Activated T-helper 2 cell treated with anti-CD3 and anti-CD28 coated beads, Interferon-gamma antibody, Interleukin-2, Interleukin-4, amounts not matched to agents 10 μg/mL and 5 μg/mL and 100 μg/mL, durations not matched to agents 14 hours and 24 hours and 36 hours (primary cell): ENCODE results near the gene DIMT1. TPM values are rescaled to one million over a fixed set of nuclear protein-coding genes. Genes with fewer than 3 reads are reported as not detected.

ENCODE experiments used
- DNase-seq: peaks from one replicate; pipeline ENCODE4 v3.0.0; 2021; ENCODE audit warnings: low spot score
- H3K27ac Mint-ChIP-seq: one replicate; pipeline ENCODE4 v1.8.0; 2021; ENCODE audit warnings: mixed read lengths
- H3K27me3 Mint-ChIP-seq: one replicate; pipeline ENCODE4 v1.8.0; 2021; ENCODE audit warnings: low read depth, mixed read lengths
- H3K36me3 Mint-ChIP-seq: one replicate; pipeline ENCODE4 v1.8.0; 2021; ENCODE audit warnings: low read depth, mixed read lengths
- H3K4me1 Mint-ChIP-seq: one replicate; pipeline ENCODE4 v1.8.0; 2021; ENCODE audit warnings: low read depth, mixed read lengths
- H3K4me3 Mint-ChIP-seq: one replicate; pipeline ENCODE4 v1.8.0; 2021; ENCODE audit warnings: low read depth, mild to moderate bottlenecking, moderate library complexity, mixed read lengths
- H3K9me3 Mint-ChIP-seq: one replicate; pipeline ENCODE4 v1.8.0; 2021; ENCODE audit warnings: mixed read lengths
- intact Hi-C: fragments of 100-400 bp; cut with micrococcal nuclease; formaldehyde crosslinking; loops from one replicate; pipeline ENCODE4 v1.15.1; 2023
- total RNA-seq: library from RNA; stranded (reverse); gene quantifications from 2 replicates; pipeline ENCODE4 v1.2.3, GENCODE V29; 2022

Gene DIMT1
- total RNA-seq, 1 donor from 2014 or later, result 45.0 TPM

DNA sequence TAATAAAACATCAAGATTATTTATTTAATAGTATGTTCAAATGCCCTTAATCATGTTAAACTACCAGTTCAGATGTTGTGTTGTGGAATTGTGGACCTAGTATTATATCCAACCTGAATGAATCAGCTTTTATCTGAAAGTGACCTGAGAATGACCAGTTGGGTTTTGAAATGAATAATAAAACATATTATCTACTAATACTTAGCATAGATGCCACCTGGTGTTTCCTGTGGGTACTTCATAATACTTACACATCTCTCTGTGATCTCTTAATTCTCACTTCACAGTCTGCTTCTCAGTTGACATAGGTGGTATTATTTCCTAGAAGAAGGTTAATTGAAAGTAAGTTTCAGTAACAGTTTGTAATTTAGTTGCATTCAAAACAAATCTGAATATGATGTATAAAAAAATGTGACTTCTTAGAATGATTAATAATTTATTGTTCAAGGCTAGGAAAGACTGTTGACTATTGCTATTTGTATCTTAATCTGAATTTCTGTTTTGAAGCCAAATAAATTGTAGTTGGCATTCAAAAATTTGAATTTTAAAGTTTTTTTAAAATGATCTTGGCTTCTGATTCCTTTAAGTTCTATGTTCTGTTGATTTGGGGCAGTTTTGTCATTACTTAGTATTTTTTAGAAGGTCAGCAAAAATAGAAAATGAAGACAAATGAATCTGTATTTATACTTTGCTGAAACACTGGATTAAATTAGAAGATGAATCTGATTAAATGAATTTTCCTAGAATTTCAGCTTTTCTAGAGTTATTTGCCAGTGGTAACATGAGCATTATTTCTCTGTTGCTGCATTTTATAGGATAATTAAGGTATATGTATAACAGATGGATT lies 49.5 kb downstream of the DIMT1 start:
- intact Hi-C loops, result loop anchor here (1.0 to 2.0 kb wide), 2 partner anchors 47 to 129 kb away; partner anchors contain the start of gene KIF2A
- DNase-seq, result no peak
- H3K27ac Mint-ChIP-seq, result no peak overlapping the region
- peaks cover 76% of the 10 kb centered on the region for H3K36me3 Mint-ChIP-seq
- H3K4me3 Mint-ChIP-seq, result no peak overlapping the region
- H3K9me3 Mint-ChIP-seq, result no peaks in the 10 kb centered on the region
- H3K4me1 Mint-ChIP-seq, result peaks cover 17% of the 10 kb centered on the region
- no peaks in the 10 kb centered on the region for H3K27me3 Mint-ChIP-seq

DNA sequence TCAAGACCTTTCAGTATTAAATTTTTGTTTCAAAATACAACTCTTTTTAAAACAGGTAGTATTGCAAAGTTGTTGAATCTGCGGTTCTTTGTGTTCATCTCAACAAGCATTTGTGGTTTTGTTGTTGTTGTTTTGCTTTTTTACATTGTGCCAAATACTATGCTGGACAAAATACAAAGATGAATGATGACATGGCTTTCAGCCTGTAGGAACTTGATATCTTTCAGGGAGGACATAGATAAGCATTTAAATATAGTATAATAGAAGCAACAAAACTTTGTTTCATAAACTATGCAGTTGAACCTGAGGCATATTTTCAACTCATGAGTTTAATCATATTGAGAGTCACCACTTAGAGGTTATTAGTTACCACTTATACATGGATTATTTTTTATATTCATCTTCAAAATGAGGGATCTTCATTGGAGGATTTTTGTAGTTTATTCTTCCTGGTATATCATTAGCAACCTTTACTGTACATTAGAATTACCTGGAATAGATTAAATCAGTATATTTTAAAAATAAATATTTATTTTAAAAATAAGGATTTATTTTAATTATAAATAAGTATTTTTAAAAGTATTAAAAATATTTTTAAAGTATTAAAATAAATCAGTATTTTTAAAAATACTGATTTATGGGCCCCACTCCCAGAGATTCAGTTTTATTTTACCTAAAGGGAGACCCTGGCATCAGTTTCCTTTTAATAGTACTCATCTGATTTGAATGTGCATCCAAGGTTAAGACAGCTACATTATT lies 54.8 kb downstream of the DIMT1 start:
- Mint-ChIP-seq H3K27me3 (no peaks in the 10 kb centered on the region), H3K36me3 (peaks cover 60% of the 10 kb centered on the region), H3K4me3 (no peak overlapping the region), H3K4me1 (peaks cover 23% of the 10 kb centered on the region), H3K9me3 (no peaks in the 10 kb centered on the region), H3K27ac (peak overlapping the region; percentile 74)
- intact Hi-C loops, result no loop called here
- DNase-seq, result no peak

DNA sequence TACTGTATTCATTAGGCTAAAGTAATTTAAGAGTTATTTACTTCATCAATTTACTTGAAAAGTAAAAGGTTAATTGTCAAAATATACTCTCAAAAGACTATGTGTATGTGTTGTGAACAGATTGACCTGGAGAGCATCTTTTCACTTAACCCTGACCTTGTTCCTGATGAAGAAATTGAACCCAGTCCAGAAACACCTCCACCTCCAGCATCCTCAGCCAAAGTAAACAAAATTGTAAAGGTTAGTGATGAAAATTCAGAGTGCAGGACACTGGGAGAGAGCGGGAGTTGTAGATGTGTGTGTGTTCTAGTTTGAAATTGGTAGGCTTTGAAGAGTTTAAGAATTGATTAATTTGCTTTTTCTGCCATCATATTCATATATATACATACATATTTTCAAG lies 55.8 kb downstream of the DIMT1 start:
- Mint-ChIP-seq H3K4me1 (peaks cover 30% of the 10 kb centered on the region), H3K36me3 (peaks cover 65% of the 10 kb centered on the region), H3K27ac (peak overlapping the region; percentile 0)

DNA sequence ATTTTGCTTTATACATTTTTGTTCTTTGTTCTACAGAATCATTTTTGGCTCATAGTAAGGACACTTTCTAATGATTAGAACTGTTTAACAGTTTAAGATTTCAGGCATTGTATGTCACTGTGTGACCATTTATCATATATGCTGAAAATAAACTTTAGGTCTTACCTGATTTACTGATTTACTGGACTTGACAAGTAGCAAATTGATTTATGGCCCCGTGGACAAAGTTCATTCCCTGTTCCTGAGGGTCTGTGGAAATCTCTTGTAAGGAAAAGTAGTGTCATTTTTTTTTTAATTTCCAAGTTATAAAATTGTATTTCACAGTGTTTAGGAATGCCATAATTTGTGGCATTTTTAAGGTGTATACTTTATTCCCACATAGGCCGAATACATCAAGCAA lies 57.0 kb downstream of the DIMT1 start:
- H3K4me1 Mint-ChIP-seq, result peaks cover 36% of the 10 kb centered on the region
- H3K27me3 Mint-ChIP-seq, result no peaks in the 10 kb centered on the region
- intact Hi-C loops, result no loop called here
- no peak overlapping the region for H3K27ac Mint-ChIP-seq
- H3K4me3 Mint-ChIP-seq, result no peak overlapping the region
- no peak for DNase-seq
- peaks cover 64% of the 10 kb centered on the region for H3K36me3 Mint-ChIP-seq
- no peaks in the 10 kb centered on the region for H3K9me3 Mint-ChIP-seq

More for the DNA sequence above, 55.8 kb downstream of the DIMT1 start:
- no peaks in the 10 kb centered on the region for H3K27me3 Mint-ChIP-seq
- no peaks in the 10 kb centered on the region for H3K9me3 Mint-ChIP-seq
- H3K4me3 Mint-ChIP-seq, result no peak overlapping the region
- intact Hi-C loops, result no loop called here
- no peak for DNase-seq

DNA sequence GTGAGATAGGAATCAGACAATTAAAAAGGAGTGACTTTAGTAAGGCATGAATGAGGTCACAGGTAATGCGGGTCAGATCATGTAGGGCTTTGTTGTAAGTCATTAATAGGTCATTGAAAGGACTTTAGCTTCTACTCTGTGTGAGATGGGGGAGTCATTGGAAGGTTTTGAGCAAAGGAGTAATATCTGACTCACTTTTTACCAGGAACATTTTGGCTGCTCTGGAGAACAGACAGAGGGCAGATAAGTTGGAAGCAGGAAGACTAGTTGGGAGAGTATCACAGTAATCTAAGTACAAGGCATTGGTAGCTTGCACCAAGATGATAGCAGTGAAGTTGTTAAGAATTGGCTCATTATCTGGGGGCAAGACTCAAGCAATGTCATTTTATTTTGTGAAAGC lies 60.3 kb downstream of the DIMT1 start:
- H3K27ac Mint-ChIP-seq, result peak overlapping the region; percentile 76
- peak overlapping the region; percentile 15 for H3K4me3 Mint-ChIP-seq
- DNase-seq, result no peak
- no peaks in the 10 kb centered on the region for H3K27me3 Mint-ChIP-seq
- intact Hi-C loops, result loop anchor here (5.0 kb wide), 1 partner anchor 116 kb away; no protein-coding TSS in a partner anchor
- H3K4me1 Mint-ChIP-seq, result peaks cover 51% of the 10 kb centered on the region
- H3K36me3 Mint-ChIP-seq, result peaks cover 54% of the 10 kb centered on the region
- no peaks in the 10 kb centered on the region for H3K9me3 Mint-ChIP-seq

DNA sequence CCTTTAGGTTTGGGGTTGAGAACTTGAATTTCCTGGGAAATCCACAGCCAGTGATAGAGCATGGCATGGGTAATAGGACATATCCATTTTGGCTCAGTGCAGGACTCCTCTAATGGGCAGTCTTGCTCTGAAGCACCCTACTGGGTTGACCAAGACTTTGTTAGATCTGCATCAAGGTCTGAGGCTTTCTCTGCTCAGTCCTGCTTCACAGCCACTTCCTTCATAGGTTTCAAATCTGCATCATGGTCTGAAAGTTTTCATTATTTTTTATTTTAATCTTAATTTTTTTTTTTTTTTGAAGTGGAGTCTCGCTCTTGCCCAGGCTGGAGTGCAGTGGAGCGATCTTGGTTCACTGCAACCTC lies 61.2 kb downstream of the DIMT1 start:
- H3K36me3 Mint-ChIP-seq, result peaks cover 50% of the 10 kb centered on the region
- intact Hi-C loops, result loop anchor here (1.0 to 5.0 kb wide), 2 partner anchors 35 to 115 kb away; no protein-coding TSS in a partner anchor
- H3K4me1 Mint-ChIP-seq, result peaks cover 54% of the 10 kb centered on the region
- DNase-seq, result no peak
- no peaks in the 10 kb centered on the region for H3K27me3 Mint-ChIP-seq
- peak overlapping the region; percentile 76 for H3K4me3 Mint-ChIP-seq
- no peaks in the 10 kb centered on the region for H3K9me3 Mint-ChIP-seq
- peak overlapping the region; percentile 85 for H3K27ac Mint-ChIP-seq

DNA sequence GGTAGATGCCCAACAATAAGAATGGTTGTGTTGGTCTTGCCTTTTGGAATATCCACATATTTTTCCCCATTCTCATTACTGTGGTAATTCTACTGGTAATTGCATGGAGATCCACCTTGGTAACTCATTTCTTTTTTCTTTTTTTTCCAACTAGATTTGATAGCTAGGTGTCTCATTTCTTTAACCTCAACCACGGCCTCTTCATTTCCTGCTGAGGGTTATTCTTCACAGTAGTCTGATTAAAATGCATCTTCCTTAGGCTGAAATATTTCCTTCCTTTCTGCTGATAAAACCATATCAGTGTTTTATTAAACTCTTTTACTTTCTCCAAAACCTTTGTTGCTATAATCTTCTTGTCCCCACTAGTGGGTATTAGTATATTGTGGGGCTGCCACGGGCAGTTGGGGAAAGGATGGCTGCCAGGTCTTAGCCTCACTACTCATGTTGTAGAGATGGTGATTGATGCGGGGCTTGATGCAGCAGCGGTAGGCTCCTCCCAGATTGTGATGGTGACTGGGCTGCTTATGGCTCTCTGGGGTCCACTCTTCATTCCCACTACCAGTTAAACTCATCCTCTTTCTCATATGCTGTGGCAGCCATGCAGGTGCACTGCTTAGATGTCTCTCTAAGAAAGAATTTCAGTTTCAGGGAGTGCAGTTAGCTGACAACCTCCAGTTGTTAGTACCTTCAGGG lies 61.8 kb downstream of the DIMT1 start:
- peaks cover 48% of the 10 kb centered on the region for H3K36me3 Mint-ChIP-seq
- no peaks in the 10 kb centered on the region for H3K9me3 Mint-ChIP-seq
- DNase-seq, result no peak
- H3K4me3 Mint-ChIP-seq, result peak overlapping the region; percentile 76
- H3K4me1 Mint-ChIP-seq, result peaks cover 52% of the 10 kb centered on the region
- H3K27ac Mint-ChIP-seq, result peak overlapping the region; percentile 85
- no peaks in the 10 kb centered on the region for H3K27me3 Mint-ChIP-seq
- intact Hi-C loops, result loop anchor here (1.0 to 5.0 kb wide), 4 partner anchors 15 to 115 kb away; no protein-coding TSS in a partner anchor

DNA sequence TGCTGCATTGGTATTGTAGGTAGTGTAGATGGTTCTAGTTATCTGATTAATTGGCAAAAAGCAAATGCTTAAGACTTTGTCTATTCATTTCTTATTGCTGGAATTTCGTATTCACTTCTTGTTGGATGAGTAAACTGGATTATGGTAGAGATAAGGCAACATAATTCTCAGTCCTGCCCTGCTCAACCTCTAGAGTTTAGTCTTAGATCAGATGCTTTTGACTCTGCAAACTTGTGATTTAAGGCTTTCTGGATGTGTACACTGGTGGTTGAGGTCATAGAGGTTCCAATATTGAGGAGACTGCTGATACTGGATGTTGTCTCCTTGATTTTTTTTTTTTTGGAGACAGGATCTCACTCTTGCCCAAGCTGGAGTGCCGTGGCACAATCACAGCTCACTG lies 62.7 kb downstream of the DIMT1 start:
- intact Hi-C loops, result loop anchor here (2.0 to 5.0 kb wide), 3 partner anchors 14 to 114 kb away; no protein-coding TSS in a partner anchor
- Mint-ChIP-seq H3K4me1 (peaks cover 55% of the 10 kb centered on the region), H3K27ac (peak overlapping the region; percentile 85), H3K9me3 (no peaks in the 10 kb centered on the region), H3K4me3 (peak overlapping the region; percentile 76), H3K36me3 (peaks cover 50% of the 10 kb centered on the region), H3K27me3 (no peaks in the 10 kb centered on the region)
- no peak for DNase-seq

DNA sequence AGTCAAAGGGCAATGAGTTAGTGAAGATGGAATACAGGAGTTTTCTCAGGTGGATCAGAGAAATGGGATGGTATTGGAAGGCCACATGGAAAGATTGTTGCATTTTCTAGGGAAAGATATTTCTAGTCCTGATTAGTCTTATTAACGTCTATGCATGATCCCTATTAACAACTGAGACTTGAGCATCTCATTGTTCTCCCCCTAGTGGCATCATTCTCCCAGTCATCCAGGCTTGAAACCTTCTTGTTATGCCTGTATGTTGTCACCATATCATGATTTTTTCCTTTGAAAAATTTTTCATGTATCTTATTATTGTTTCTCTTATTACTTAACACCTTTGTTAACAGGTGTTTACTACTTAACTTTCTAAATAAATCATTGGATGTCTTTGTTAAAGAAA lies 63.3 kb downstream of the DIMT1 start:
- no peaks in the 10 kb centered on the region for H3K27me3 Mint-ChIP-seq
- no peak overlapping the region for H3K4me3 Mint-ChIP-seq
- H3K9me3 Mint-ChIP-seq, result no peaks in the 10 kb centered on the region
- peak overlapping the region; percentile 17 for H3K27ac Mint-ChIP-seq
- intact Hi-C loops, result loop anchor here (2.0 to 5.0 kb wide), 3 partner anchors 14 to 113 kb away; no protein-coding TSS in a partner anchor
- DNase-seq, result no peak
- peaks cover 52% of the 10 kb centered on the region for H3K36me3 Mint-ChIP-seq
- H3K4me1 Mint-ChIP-seq, result peaks cover 57% of the 10 kb centered on the region

Other genes with a start within 250 kb of the DIMT1 start
- gene KIF2A, start 97.7 kb downstream of the DIMT1 start, total RNA-seq, result 285 and 294 TPM in 2 replicates
- gene IPO11, start 8.9 kb upstream of the DIMT1 start, total RNA-seq, result 49.9 and 52.8 TPM in 2 replicates
- 0.46 and 1.1 TPM in 2 replicates for gene LRRC70, start 174.9 kb upstream of the DIMT1 start, total RNA-seq